GM20000 (cell line): ENCODE measurements around the gene KCND2.
A peak's percentile ranks its signal among the peaks of the same experiment; 100 is the strongest.

Source experiments
- DNase-seq: peaks from one replicate; pipeline ENCODE4 v3.0.0; 2012; ENCODE audit warnings: low spot score
- CTCF ChIP-seq: IDR thresholded peaks from 2 replicates; pipeline ENCODE4 v1.5.1; 2012; ENCODE audit warnings: mild to moderate bottlenecking, control low read depth; ENCODE audit errors: extremely low read depth, missing control alignments

KCND2 gene

GRCh38 chr7:120307991-120308545 lies 35.1 kb downstream of the KCND2 start:
- DNase-seq = no peak
- TF ChIP-seq CTCF = no peak

- no peak for DNase-seq
- TF ChIP-seq CTCF = no peak
These were observed 38.2 kb downstream of the KCND2 start for GRCh38 chr7:120311028-120311788.

- no peak for TF ChIP-seq CTCF
- DNase-seq = no peak
These were observed 47.4 kb downstream of the KCND2 start for GRCh38 chr7:120320218-120320961.

GRCh38 chr7:120327054-120327453 lies 54.1 kb downstream of the KCND2 start:
- no peak for DNase-seq
- no peak for TF ChIP-seq CTCF

- no peak for TF ChIP-seq CTCF
- DNase-seq = no peak
These were observed 59.5 kb downstream of the KCND2 start for GRCh38 chr7:120332433-120332832.

- TF ChIP-seq CTCF = no peak
- DNase-seq = no peak
These were observed 61.5 kb downstream of the KCND2 start for GRCh38 chr7:120334475-120334874.

GRCh38 chr7:120337308-120337907 lies 64.4 kb downstream of the KCND2 start:
- peak; percentile 12 for DNase-seq
- peak; percentile 14 for TF ChIP-seq CTCF
